Stimulated activated CD4-positive, alpha-beta T cell treated with anti-CD3 and anti-CD28 coated beads, Interleukin-4, amount 100 ng/mL, for 24 hours (primary cell): Measurements from ENCODE around the gene IL26.

Experiments used
- DNase-seq: peaks from one replicate; pipeline ENCODE4 v3.0.0-alpha.2; 2020

Gene IL26, protein sequence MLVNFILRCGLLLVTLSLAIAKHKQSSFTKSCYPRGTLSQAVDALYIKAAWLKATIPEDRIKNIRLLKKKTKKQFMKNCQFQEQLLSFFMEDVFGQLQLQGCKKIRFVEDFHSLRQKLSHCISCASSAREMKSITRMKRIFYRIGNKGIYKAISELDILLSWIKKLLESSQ

DNA sequence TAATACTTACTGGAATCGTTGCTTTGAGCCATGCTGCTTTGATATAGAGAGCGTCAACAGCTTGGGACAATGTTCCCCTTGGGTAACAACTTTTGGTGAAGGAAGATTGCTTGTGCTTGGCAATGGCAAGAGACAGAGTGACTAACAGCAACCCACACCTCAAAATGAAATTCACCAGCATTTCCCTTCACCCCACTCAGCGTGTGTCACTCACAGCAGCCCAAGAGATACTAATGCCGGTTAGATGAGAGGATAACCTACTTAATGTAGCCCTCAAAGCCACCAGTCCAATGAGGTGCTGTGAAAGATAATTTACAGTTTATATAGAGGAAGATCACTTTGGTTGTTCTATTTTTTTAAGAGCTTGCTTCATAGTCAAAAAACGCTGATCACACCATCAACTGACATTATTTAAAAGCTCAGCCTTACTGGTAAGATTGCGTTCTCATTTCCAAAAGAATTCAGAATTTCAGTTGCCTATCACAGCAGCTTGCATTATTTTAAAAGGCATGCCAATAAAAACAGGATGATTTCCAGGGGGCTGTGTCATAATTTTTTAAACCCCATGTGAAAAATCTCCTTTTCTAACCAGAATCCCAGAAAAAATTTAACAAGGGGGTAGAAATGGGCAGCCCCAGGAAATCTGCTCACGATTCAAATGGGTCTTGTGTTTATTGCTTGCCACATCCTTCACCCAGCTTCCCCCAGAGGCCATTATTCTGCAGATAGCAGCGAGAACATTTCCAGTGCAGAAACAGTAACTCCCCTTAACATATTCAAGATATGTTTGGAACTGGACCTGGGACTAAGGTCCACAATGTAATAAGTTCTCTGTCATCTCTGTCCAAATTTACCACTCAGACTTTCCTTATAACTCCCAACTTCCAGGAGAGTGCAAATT, at the start of gene IL26:
Gene IL26 (minus strand): TSS at position 235 of the 901 bp plus-strand sequence. CDS start 54 bp downstream, at position 181.
- peak; percentile 36 for DNase-seq

DNA sequence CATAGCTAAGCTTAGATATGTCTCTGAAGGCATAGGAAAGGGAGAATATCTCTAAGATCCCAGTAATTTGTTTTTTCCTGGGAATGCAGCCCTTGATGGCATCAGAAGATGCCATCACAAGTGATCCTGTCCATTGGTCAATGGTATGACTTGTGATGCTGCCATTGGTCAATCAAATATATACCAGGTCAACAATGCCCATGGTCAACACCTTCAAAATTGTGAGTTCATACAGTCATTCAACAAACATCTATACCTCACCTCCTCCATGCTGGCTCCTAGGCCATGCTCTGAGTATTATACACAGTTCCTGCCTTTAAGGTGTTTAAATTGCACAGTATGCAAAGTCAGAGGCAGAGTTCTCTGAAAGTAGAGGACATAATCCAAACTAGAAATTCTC, 47.1 kb upstream of the IL26 start:
- no peak for DNase-seq

DNA sequence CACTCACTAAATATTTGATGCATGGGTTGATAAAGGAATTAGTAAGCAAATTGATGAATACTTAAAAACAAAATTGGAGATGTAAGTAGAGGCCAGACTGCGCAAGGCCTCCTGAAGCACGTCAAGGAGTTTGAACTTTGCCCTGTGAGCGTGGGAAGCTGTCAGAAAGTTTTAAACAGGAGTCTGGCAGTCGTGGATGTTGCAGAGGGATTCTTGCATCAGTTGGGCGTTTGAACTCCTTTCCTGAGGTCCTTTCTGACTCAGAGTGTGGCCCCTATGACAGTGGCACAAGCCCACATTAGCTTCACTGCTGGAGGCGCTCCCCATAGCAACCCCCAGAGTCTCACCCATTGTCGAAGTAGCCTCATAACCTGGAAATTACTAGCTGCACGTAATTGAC, 45.7 kb upstream of the IL26 start:
- no peak for DNase-seq

DNA sequence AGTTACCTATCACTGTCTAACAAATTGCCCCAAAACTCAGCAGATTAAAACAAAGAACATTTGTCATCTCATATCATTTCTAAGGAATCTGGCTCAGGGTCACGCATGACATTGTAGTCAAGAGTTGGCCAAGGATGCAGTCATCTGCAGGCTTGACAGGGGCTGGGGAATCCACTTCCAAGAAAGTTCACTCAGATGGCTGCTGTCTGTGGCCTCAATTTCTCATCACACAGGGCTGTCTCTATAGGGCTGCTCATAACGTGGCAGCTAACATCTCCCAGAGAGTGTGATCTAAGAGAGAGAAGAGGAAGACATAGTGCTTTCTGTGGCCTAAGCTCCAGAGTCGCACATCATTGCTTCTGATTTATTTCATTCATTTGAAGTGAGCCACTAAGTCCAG, 44.7 kb upstream of the IL26 start:
- DNase-seq, result no peak

DNA sequence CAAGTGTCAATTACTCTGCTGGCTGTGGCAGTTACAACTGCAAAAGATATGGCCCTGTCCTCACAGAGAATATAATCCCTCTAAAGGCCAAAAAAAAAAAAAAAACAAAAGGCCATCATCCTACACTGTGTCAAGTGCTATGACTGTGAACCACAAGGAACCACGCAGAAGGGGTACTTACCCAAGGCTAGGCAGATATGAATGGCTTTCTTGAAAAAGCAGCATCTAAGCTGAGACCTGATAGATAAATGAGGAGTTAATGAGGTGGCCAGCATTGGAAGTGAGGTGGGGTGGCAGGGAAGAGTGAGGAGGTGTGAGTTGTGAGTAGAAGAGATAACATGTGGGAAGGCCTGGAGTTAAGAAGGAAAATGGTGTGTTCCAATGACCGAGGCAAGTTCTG, 44.2 kb upstream of the IL26 start:
- no peak for DNase-seq

DNA sequence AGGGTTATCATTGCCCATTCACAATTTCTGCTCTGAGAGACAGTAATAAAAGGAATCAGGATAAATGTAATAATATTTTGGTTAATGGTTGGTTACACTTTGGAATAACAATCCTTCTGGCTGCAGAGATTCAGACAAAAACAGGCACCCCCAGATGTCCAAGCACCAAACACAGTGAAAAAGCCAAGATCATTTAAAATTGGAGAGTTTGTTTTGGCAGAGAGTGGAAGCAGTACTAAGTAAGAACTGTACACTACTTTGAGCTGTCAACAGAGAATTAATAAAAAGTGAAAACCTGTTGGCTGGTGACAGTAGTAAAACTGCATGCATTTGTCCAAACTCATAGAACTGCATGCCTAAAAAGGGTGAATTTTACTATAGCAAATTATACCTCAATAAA, 43.4 kb upstream of the IL26 start:
- DNase-seq, result no peak

DNA sequence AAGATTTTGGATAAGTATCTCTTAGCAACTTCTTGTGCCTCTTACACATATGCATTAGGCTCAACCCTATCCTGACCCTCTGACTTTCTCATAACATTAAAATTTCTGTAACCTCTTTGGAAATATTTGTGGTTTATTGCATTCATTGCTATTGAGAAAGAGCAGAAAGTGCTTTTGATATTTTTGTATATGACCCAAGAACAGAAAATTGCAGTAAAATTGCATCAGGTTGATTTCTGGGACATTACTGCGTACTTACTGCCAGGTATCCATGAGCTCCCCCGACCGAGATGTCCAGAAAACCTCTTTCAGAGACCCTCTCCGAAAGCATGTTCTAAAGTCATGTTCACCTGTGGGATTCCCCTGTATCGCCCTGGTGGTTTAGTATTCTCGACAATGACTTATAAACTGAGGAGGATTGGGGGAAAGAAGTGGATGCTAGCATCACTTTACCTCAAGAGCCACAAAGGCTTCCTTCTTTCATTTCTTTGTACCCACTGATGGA, 42.3 kb upstream of the IL26 start:
- no peak for DNase-seq

DNA sequence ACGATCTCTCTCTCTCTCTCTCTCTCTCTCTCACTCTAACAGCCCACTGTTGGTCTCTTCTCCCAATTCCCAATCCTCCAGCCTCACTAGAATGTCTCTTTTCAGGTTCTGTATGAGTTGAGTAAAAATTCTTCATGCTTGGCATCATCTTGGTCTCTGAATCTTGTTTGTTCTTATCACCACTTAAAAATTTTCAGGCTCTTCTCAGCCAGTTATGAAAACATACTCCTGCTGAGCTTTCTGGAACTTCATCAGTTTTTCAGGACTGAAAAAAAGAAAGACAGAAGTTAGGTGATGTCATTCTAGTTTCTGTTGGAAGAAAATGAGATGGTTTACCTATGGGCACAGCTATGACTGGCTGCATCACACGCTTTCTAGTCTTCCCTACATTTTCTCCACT, 39.2 kb upstream of the IL26 start:
- DNase-seq, result no peak

DNA sequence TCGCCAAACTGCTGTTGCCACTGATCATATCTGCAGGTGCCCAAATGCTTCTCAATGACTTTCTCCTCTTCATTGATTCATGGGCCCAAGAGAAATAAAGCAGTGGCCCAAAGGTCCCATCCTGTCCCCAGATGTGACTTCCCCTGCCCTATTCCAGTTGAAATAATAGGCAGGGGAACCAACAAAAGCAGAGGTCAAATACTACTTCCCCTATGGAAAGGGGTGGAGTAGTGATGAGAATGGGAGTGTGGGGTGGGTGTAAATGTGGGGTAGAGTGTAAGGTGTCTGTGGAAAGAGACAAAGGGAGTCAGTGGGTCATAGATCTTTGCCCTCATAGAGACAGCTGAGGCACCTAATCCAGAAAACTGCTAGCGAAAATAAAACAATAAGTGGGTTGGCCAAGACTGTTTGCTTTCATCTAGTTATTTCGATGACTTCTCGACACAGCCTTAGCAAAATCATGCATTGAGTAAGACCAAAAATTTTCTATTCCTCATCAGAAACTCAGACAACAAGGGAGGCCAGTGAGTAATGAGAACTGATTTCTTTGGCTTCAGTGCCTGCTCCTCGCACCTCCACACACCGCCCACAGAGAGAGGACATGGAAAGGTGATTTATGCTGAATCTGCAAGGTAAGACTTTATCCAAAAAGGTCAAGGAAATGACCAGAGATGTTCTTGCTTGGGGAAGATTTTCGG, 38.7 kb upstream of the IL26 start:
- no peak for DNase-seq

DNA sequence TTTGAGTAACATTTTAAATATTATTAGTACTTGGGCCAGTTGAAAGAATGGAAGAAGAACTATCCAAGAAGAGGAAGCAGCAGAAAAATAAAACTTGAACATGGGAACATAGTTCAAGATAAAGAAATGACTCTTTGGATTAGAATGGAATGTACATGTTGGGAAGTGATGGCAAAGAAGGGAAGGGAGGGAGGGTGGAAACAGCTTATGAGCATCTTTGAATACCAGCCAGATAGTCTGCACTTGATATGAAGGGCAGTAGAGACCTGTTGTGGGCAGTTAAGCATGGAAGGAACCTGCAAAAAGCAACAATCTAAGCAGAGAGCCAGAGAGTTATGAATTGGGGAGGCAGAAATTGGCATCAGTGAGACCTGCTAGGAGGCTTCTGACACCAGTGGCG, 37.8 kb upstream of the IL26 start:
- no peak for DNase-seq

DNA sequence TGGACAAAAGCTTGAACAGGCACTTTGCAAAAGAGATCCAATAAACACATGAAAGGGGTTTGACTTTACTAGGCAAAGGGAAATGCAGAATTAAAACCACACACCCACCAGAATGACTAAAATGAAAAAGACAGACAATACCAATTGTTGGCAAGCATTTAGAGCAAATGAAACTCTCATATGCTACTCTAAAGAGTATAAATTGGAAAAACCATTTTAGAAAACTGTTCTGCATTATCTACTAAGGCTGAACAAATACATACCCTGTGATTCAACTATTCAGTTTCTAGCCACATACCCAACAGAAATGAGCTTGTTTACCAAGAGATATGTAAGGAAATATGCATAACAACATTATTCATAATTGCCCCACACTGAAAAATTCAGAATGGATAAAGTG, 36.3 kb upstream of the IL26 start:
- no peak for DNase-seq

DNA sequence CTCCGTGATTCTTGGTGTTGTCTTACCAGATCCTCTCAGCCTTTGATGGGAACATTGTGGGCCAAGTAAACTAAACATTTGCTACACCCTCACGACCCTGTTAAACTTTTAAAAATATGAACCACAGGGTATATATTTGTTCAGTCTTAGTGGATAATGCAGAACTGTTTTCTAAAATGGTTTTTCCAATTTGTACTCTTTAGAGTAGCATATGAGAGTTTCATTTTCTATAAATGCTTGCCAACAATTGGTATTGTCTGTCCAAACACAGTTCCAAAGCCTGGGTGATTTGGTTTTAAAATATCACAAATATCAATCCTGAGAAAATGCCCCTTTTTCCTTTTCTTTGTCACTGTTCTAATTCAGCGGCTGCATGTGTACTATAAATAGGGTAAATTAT, 34.5 kb upstream of the IL26 start:
- DNase-seq, result no peak

DNA sequence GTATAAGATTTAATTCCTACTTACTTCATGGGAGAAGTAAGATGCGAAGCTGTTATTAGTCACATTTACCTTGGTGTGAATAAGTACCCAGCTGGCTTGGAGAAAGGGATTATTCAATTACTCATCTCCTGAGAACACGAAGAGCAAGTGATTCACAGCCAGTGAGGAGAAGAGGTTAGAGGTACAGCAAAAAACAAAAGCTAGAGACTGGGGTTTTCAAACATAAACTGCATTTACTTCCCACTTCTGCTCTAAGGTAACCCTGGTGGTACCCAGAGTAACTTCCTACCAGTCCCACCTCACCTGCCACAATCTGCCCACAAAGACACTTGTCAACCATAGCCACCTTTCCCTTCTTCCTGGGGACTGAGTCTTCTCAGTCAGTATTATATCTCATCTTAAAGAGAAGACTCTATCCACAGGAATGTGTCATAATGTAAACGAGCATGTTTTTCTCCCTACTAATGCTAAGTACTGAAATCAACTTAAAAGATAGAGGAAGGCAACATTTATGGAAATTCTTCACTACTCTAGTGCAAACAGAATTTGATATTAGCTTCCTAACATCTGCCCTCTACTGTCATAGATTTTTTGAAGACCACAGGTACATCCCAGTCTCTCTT, 33.8 kb upstream of the IL26 start:
- peak; percentile 24 for DNase-seq

DNA sequence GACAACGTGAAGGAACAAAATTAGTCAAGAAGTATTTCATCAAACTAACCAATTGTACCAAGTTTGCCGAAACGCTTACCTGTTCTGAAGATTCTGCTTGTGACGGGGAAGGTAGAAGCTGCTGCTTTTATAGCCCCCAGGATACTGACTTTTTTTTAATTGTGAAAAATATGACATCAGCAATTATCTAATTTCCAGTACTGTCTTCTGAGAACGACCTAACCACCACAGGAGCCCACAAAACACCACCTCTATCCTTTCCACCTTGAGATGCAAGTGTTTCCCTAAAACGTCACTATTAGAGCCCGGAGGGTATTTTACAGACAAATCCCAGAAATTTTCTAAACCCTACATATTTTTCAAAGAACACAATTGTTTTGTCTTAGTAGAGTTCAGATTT, 27.9 kb upstream of the IL26 start, which contains the start of gene IL22:
Gene IL22 (minus strand): TSS at position 101 of the 400 bp plus-strand sequence. CDS start 156 bp downstream, outside the sequence.
- no peak for DNase-seq

DNA sequence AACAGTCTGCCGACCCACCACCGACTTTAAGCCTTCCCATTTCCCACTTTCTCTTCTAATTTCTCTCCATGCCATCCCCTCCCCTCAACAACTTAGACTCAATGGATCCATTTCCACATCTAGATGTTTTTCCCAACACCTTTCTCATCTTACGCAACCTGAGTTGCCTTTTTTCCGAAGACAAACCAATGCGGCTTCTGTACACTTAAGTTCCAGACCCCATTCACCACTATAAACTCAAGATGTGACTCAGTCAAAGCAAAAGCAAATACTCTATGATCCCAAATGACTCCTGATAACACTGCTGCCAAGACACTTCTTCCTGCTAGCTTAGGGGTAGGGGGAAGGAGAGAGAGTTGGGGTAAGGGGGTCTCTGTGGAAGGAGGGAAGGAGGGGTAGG, 26.5 kb upstream of the IL26 start:
- no peak for DNase-seq

DNA sequence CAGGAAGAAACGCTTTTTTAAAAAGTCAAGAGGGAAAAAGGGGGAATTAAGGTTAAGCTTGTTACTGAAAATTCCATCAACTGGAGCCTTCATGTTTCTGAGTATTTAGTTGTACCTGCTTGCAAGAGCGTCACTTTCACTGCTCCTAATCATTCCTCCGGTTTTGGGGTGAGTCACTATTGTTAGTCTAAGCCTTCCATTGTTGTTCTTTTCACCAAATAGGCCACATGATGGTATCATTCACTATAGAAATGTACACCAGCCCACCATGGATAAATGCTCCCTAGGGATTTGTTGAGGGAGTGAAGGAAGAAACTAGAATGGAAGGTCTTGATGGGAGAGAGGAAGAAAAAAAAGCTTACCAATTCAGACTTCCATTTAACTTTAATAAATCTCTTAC, 24.8 kb upstream of the IL26 start:
- no peak for DNase-seq

DNA sequence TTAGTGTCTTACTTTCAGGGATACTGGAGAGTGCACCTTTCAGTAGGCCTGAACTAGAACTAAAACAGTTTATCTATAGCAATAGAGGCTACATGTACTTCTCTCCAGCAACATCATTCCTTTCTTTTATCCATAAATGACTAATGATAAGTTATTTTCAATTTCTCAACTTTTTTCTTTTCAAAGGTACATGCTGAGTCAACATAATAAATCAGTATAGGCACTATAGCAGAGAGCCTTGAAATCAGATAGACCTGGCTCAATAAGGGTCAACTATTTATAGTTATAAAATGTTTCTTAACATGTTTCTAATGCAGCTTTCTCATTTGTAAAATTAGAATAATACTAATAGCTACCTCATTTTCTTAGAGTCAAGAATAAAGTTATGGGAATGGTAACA, 22.2 kb upstream of the IL26 start:
- no peak for DNase-seq

DNA sequence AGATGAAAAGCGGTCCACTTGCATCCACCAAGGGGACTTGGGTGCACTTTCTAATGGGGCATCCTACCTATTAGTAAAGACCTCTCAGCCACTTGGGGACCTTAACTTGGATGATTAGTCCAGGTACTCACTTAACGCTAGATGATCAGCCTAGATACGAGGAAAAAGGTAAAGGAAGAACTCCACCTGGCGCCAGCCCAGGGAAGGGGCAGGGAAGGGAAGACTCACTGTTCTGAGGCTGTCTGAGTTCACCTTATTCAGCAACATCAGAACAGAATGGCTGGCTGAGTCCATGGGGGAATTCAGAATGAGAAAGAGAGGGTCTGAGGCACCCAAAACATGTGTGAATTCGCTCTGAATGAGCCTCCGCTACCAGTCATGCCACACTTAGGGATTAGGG, 20.7 kb upstream of the IL26 start:
- no peak for DNase-seq

DNA sequence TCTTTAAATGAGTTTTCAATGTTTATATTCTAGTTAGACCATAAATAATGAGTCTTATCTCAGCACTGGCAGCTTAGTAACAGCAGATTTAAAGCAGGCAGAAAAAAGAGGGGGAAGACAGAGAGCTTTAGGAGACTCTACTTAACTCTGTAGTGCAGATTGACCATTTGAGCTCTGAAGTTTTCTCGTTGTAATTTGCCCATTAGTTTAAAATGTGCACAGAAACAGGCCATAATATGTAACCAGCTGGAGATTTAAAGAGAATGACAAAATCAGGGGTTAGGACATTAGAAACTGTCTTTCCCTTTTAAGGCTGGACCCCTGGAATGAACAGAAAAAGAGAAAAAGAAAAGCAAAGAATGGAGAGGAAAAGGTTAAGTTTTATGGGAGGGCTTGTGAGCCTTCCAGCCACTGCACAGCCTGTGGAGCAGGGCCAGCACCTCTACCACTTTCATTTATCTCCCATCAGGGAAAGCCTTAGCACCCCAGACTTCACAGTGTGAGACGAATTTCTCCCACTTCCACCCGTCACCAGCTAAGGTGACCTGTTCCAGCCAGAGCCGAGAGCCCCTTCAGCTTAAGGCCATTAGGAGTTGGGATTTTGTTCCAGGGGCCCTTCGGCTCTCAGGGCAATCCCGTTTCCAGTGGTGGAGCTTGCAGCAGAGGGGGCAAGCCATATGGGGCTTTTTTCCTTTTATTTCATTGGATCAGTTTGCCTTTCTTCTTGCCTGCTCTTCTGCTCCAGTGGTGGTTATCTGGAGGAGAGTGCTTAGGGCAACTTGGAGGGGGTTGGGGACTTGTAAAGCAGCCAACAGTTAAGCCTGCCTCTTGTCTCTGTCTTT, 19.8 kb upstream of the IL26 start:
- DNase-seq, result no peak

DNA sequence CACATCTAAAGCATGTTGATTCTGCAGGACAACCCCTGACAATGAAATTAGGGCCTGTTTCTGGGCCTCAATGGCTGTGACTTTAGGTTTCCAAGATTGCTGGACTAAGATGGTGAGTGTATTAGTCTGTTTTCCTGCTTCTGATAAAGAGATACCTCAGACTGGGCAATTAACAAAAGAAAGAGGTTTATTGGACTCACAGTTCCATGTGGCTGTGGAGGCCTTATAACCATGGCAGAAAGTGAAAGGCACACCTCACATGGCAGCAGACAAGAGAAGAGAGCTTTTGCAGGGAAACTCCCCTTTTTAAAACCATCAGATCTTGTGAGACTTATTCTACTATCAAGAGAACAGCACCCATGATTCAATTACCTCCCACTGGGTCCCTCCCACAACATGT, 17.2 kb upstream of the IL26 start:
- no peak for DNase-seq

DNA sequence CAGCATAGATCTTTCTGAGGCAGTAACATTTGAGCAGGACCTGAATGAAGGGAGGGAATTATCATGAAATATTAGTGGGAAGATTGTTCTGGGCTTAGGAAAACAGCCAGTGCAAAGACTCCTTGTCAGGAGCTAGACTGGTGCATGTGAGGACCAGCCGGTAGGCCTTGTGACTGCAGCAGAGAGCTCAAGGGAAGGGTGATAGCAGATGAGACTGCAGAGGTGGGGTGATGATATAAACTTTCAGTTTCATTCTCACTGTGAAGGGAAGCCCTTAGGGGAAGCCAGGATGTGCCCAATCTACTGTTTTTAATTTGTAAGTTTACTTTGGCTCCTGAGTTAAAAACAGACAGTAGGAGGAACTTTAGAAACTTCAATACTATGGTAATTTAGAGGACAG, 15.4 kb upstream of the IL26 start:
- DNase-seq, result peak; percentile 66

DNA sequence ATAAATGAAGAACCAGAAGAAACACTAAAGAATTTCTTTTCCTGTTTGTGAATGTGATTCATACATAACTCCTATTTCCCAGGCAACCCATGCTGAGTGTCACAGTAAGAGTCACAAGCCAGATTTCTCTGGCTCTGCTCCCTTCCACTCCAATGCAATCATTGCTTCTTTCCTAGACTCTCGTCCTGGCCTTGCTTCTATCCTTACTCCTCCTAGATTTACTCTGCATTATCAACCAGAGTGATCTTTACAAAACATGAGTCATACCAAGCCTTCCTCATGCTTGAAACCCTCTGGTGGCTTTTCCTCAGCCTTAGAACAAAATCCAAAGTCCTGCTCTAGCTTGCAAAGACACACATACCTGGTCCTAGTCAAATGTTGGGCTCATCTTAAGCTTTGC, 14.5 kb upstream of the IL26 start:
- no peak for DNase-seq
